ENCODE results near the gene KIAA0930.
"Not testable (repeated sequence)": the region's sequence is repeated elsewhere in the genome, so short reads cannot be mapped to it uniquely, and the experiment has no call there.

KIAA0930 gene

DNA sequence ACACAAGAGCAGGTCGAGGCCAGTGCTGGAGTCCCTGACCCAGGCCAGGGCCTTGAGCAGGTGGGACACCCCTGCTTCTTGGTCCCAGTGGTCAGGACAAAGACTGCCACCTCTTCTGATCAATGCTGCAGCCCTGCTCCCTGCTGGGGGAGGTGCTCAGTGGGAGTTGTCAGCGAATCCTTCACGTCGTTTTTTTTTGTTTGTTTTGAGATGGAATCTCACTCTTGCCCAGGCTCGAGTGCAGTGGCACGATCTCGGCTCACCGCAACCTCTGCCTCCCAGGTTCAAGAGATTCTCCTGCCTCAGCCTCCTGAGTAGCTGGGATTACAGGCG, 42.3 kb downstream of the KIAA0930 start:
- FAIRE-seq (no peak), DNase-seq (ENCODE audit: insufficient read length, low spot score) (no peak)
- TF ChIP-seq CTCF (IDR thresholded peaks at IDR 0.05; ENCODE audit: insufficient read depth, missing control alignments) = no peak

DNA sequence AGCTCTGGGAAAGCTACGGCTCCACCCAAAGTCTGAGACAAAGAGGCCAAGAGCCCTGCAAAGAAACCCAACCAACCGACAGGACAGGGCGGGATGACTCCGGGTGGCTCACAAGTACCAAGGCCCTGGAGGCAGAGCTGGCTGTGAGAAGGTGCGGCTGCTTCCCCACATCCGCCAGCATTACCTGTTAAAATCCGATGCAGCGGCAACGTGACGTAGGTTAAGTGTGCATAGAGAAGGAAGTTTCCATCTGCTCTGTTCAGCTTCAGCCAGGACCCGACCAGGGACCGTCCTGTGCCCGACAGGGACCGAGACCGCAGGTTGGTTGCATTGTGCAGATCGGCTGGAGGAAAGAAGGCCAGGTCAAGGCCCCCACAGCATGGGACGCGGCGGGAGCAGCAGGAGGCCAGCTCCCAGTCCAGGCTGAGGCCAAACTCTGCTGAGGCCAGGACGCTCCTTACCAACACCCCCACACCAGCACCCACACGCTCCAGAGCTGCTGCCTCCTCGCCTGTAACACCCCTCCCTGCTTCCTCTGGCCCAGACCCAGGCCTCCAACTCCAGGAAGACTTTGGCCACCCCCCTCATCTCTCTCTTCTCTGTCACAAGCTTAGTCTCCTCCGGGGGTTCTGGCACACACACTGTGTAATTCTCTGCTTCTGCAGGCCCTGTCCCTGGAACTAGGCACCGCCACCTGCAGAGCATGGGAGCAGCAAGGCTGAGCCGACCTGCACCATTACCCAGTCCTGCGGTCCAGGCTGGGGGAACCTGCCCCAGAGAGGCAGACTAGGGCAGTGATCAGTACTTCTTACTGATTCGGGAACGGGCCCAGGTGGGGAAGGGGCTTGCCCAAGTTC, 42.9 kb downstream of the KIAA0930 start:
- no peak for TF ChIP-seq CTCF (IDR thresholded peaks at IDR 0.05; ENCODE audit: insufficient read depth, missing control alignments)
- no peak for DNase-seq (ENCODE audit: insufficient read length, low spot score)
- FAIRE-seq = no peak

DNA sequence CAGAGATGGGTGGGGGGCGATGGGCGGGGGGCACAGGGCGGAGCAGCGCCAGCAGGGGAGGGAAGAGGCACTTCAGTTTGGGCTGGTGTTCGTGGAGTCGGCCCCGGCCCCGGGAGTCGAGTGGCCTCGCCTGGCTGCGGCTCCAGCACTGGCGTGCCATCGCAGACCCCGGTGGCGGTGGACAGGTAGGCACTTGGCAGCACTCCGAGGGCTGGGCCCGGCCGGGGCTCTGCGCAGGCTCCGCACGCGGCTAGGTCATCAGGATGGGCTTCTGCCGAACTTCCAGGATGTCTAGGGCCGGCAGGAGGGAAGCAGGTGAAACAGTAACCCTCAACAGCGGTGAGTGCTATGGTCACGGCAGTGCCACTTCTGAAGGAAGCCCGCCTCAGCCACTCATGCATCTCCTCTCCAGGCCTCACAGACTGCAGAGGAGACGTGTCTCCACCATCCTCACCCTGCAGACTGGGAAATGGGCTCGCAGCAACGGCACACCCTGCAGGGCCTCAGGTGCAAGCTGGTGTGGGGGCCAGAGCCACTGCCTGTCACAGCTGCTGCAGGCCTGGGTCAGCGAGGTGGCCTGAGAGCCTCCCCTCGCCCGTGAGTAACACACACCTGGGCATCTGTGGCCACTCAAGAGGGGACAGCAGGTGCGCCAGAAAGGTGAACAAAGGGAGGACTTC, 43.6 kb downstream of the KIAA0930 start:
- no peak for TF ChIP-seq CTCF (IDR thresholded peaks at IDR 0.05; ENCODE audit: insufficient read depth, missing control alignments)
- DNase-seq (ENCODE audit: insufficient read length, low spot score) = no peak
- FAIRE-seq = no peak

DNA sequence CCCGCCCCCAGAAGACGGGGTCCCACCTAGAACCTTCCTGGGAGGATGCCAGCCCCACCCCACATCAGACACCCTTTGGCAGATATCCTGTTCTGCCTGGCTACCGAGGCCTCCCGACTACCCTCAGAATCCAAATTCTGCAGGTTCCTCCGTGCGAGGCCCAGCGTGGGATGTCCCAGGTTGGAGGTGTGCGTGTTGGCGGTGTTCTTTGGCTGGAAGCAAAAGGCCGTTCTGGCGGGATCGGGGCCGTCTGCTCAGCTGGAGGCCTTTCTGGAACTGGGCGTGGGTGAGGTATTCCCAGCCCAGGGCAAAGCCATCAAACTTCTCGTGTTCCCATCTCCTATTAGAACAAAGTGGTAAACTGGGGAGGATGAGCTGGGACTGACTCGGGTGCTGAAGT, 44.4 kb downstream of the KIAA0930 start:
- TF ChIP-seq CTCF (IDR thresholded peaks at IDR 0.05; ENCODE audit: insufficient read depth, missing control alignments) = no peak
- FAIRE-seq (no peak), DNase-seq (ENCODE audit: insufficient read length, low spot score) (no peak)

DNA sequence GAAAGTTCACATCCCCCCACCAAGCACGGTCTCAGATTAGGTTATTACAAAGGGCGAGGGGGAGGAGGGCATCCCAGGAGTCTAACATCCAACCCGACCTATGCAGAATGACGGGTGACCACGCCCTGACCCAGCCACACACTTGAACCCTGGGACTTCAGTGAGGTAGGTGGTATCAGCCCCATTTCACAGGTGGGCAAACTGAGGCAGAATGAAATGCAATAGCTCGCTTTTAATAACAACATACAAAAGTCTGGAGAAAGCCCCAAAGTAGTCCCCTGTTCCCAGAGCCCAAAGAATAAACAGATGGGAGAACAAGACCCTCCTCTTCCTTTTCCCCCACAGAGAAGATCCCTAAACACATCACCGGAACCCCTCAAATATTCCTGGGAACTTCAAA, 45.1 kb downstream of the KIAA0930 start:
- FAIRE-seq (no peak), DNase-seq (ENCODE audit: insufficient read length, low spot score) (no peak)
- TF ChIP-seq CTCF (IDR thresholded peaks at IDR 0.05; ENCODE audit: insufficient read depth, missing control alignments) = no peak

GRCh38 chr22:45194686-45195085, 46.0 kb downstream of the KIAA0930 start:
- no peak for DNase-seq (ENCODE audit: insufficient read length, low spot score)
- no peak for FAIRE-seq
- TF ChIP-seq CTCF (IDR thresholded peaks at IDR 0.05; ENCODE audit: insufficient read depth, missing control alignments) = no peak

- TF ChIP-seq CTCF (IDR thresholded peaks at IDR 0.05; ENCODE audit: insufficient read depth, missing control alignments) = no peak
- FAIRE-seq (no peak), DNase-seq (ENCODE audit: insufficient read length, low spot score) (no peak)
These were observed 48.0 kb downstream of the KIAA0930 start for GRCh38 chr22:45192701-45193187.

DNA sequence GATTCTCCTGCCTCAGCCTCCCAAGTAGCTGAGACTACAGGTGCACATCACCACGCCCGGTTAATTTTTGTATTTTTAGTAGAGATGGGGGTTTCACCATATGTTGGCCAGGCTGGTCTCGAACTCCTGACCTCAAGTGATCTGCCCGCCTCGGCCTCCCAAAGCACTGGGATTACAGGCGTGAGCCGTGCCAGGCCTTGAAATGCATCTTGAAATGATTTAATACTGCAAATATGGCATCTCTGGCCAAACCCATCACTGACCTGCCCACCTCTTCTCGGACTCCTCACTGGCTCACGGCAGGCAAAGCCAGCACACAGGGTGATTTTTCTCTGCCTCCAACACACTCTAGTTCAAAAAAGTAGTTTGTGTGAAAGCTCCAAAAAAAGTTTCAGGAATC, 48.9 kb downstream of the KIAA0930 start:
- FAIRE-seq; DNase-seq (ENCODE audit: insufficient read length, low spot score): not testable (repeated sequence)
